HUES6 (cell line): Measurements from ENCODE around the gene CA5A.
A peak's percentile ranks its signal among the peaks of the same experiment; 100 is the strongest.

Experiments
- H3K27ac ChIP-seq: 2 replicates; pipeline ENCODE4 v1.7.0; 2013; ENCODE audit warnings: low read depth, mild to moderate bottlenecking, low read length, inconsistent platforms
- H3K27me3 ChIP-seq: 2 replicates; pipeline ENCODE4 v1.6.1; 2013; ENCODE audit warnings: low read length; ENCODE audit not compliant: control insufficient read depth, insufficient read depth
- H3K36me3 ChIP-seq: 2 replicates; pipeline ENCODE4 v1.6.1; 2013; ENCODE audit warnings: low read length; ENCODE audit not compliant: control insufficient read depth, insufficient read depth
- H3K4me1 ChIP-seq: 2 replicates; pipeline ENCODE4 v1.6.1; 2013; ENCODE audit warnings: low read length; ENCODE audit not compliant: control insufficient read depth, insufficient read depth
- H3K4me3 ChIP-seq: 2 replicates; pipeline ENCODE4 v1.5.1; 2013; ENCODE audit warnings: low read depth, low read length
- H3K9ac ChIP-seq: one replicate; pipeline ENCODE4 v1.6.1; 2013; ENCODE audit warnings: mild to moderate bottlenecking, low read length
- H3K9me3 ChIP-seq: 2 replicates; pipeline ENCODE4 v1.6.1; 2013; ENCODE audit warnings: low read depth, low read length; ENCODE audit not compliant: control insufficient read depth, insufficient read depth

Gene CA5A

GRCh38 chr16:87963400-87963799, 27.1 kb upstream of the CA5A start:
- Histone ChIP-seq H3K4me3 (no peak overlapping the region), H3K27ac (no peak overlapping the region), H3K27me3 (no peaks in the 10 kb centered on the region), H3K9ac (no peak overlapping the region), H3K36me3 (no peaks in the 10 kb centered on the region), H3K4me1 (peaks cover 8% of the 10 kb centered on the region; the same call in 1 of the 2 replicates), H3K9me3 (no peaks in the 10 kb centered on the region)

- no peak overlapping the region for H3K4me3 ChIP-seq
- H3K27me3 ChIP-seq = no peaks in the 10 kb centered on the region
- no peaks in the 10 kb centered on the region for H3K9me3 ChIP-seq
- no peak overlapping the region for H3K27ac ChIP-seq
- peaks cover 6% of the 10 kb centered on the region for H3K4me1 ChIP-seq
- H3K9ac ChIP-seq = no peak overlapping the region
- H3K36me3 ChIP-seq = peaks cover 12% of the 10 kb centered on the region
These were observed 25.3 kb upstream of the CA5A start for GRCh38 chr16:87961623-87962022.

GRCh38 chr16:87960852-87961251, 24.5 kb upstream of the CA5A start:
- Histone ChIP-seq H3K36me3 (peaks cover 15% of the 10 kb centered on the region), H3K4me1 (peaks cover 13% of the 10 kb centered on the region), H3K9ac (no peak overlapping the region)

GRCh38 chr16:87960296-87960695, 24.0 kb upstream of the CA5A start:
- Histone ChIP-seq H3K9ac (no peak overlapping the region), H3K9me3 (no peaks in the 10 kb centered on the region), H3K27me3 (no peaks in the 10 kb centered on the region), H3K4me3 (no peak overlapping the region), H3K4me1 (peaks cover 16% of the 10 kb centered on the region), H3K27ac (no peak overlapping the region), H3K36me3 (peaks cover 15% of the 10 kb centered on the region)

More at GRCh38 chr16:87960852-87961251, 24.5 kb upstream of the CA5A start:
- H3K27ac ChIP-seq = no peak overlapping the region
- no peaks in the 10 kb centered on the region for H3K27me3 ChIP-seq
- no peaks in the 10 kb centered on the region for H3K9me3 ChIP-seq
- no peak overlapping the region for H3K4me3 ChIP-seq

GRCh38 chr16:87959391-87959990, 23.2 kb upstream of the CA5A start:
- no peak overlapping the region for H3K4me3 ChIP-seq
- no peak overlapping the region for H3K27ac ChIP-seq
- no peaks in the 10 kb centered on the region for H3K27me3 ChIP-seq
- H3K9ac ChIP-seq = no peak overlapping the region
- peaks cover 16% of the 10 kb centered on the region for H3K4me1 ChIP-seq
- H3K9me3 ChIP-seq = no peaks in the 10 kb centered on the region
- peaks cover 20% of the 10 kb centered on the region for H3K36me3 ChIP-seq

- no peaks in the 10 kb centered on the region for H3K27me3 ChIP-seq
- H3K4me1 ChIP-seq = peaks cover 16% of the 10 kb centered on the region
- peaks cover 28% of the 10 kb centered on the region for H3K36me3 ChIP-seq
- no peak overlapping the region for H3K4me3 ChIP-seq
- H3K9ac ChIP-seq = no peak overlapping the region
- H3K27ac ChIP-seq = no peak overlapping the region
- H3K9me3 ChIP-seq = no peaks in the 10 kb centered on the region
These were observed 22.3 kb upstream of the CA5A start for GRCh38 chr16:87958632-87959031.

GRCh38 chr16:87957296-87958094, 21.2 kb upstream of the CA5A start:
- H3K4me1 ChIP-seq = peaks cover 12% of the 10 kb centered on the region
- H3K9me3 ChIP-seq = no peaks in the 10 kb centered on the region
- no peak overlapping the region for H3K27ac ChIP-seq
- H3K27me3 ChIP-seq = no peaks in the 10 kb centered on the region
- no peak overlapping the region for H3K4me3 ChIP-seq
- H3K9ac ChIP-seq = no peak overlapping the region
- H3K36me3 ChIP-seq = peaks cover 32% of the 10 kb centered on the region

- Histone ChIP-seq H3K9me3 (no peaks in the 10 kb centered on the region), H3K4me3 (no peak overlapping the region), H3K9ac (peak overlapping the region; percentile 40), H3K27me3 (no peaks in the 10 kb centered on the region), H3K36me3 (peaks cover 32% of the 10 kb centered on the region), H3K4me1 (peaks cover 12% of the 10 kb centered on the region), H3K27ac (no peak overlapping the region)
These were observed 20.3 kb upstream of the CA5A start for GRCh38 chr16:87956365-87957231.

- Histone ChIP-seq H3K4me1 (peaks cover 12% of the 10 kb centered on the region), H3K27ac (no peak overlapping the region), H3K36me3 (peaks cover 32% of the 10 kb centered on the region), H3K27me3 (no peaks in the 10 kb centered on the region), H3K9me3 (no peaks in the 10 kb centered on the region), H3K4me3 (no peak overlapping the region), H3K9ac (peak overlapping the region; percentile 40)
These were observed 19.7 kb upstream of the CA5A start for GRCh38 chr16:87956098-87956364.

GRCh38 chr16:87955302-87956097, 19.2 kb upstream of the CA5A start:
- Histone ChIP-seq H3K27me3 (no peaks in the 10 kb centered on the region), H3K27ac (no peak overlapping the region), H3K4me1 (peaks cover 12% of the 10 kb centered on the region), H3K36me3 (peaks cover 32% of the 10 kb centered on the region), H3K9me3 (no peaks in the 10 kb centered on the region), H3K4me3 (no peak overlapping the region), H3K9ac (peak overlapping the region; percentile 40)
